Neural crest cell (in vitro differentiated cells): ENCODE results near the gene HEATR1. TPM values are rescaled to one million over a fixed set of nuclear protein-coding genes. Genes with fewer than 3 reads are reported as not detected.

ENCODE experiments used
- DNase-seq: peaks from one replicate; pipeline ENCODE4 v3.0.0; 2021; ENCODE audit warnings: low read depth, mixed read lengths, low spot score
- H3K27ac Mint-ChIP-seq: one replicate; pipeline ENCODE4 v1.8.0; 2021; ENCODE audit warnings: mild to moderate bottlenecking, mixed read lengths; ENCODE audit not compliant: unreplicated experiment
- H3K27me3 Mint-ChIP-seq: 2 replicates; pipeline ENCODE4 v1.8.0; 2021; ENCODE audit warnings: low read depth, mild to moderate bottlenecking, mixed read lengths
- H3K36me3 Mint-ChIP-seq: 2 replicates; pipeline ENCODE4 v1.8.0; 2021; ENCODE audit warnings: low read depth, mild to moderate bottlenecking, mixed read lengths
- H3K4me1 Mint-ChIP-seq: 2 replicates; pipeline ENCODE4 v1.8.0; 2021; ENCODE audit warnings: mixed read lengths
- H3K4me3 Mint-ChIP-seq: one replicate; pipeline ENCODE4 v1.8.0; 2021; ENCODE audit warnings: mild to moderate bottlenecking, mixed read lengths
- H3K9me3 Mint-ChIP-seq: 2 replicates; pipeline ENCODE4 v1.8.0; 2021; ENCODE audit warnings: mixed read lengths
- total RNA-seq: library from RNA; stranded (reverse); gene quantifications from 2 replicates; pipeline ENCODE4 v1.2.1, GENCODE V29; 2021
- TF ChIP-seq, protein P1 (sequence below): fragments of 200-600 bp; sonication (generic); conservative IDR thresholded peaks from 2 replicates; pipeline ENCODE4 v1.5.0; 2021; ENCODE audit warnings: antibody characterized with exemption, mild to moderate bottlenecking

The HEATR1 gene
- total RNA-seq, 1 donor from 2014 or later = 59.8 TPM

DNA sequence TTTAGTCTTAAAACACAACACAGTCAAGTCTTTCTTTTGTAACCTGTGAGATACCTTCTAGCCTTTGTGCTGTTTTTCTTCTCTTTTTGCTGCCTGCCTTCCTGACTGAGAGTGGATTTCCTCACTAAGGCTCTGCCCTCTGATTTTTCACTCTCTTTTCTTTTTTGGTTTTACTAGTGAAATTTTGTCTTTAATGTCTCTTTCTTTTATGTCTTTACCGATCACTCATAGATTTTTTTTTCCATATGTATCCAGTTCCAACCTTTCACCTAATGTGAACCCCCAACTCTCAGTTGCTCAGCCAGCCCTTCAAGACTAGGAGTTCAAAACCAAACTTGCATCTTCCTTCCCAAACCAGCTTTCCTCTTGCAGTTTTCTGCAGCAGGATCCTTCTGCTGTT, 74.0 kb downstream of the HEATR1 start:
- Mint-ChIP-seq H3K4me1 (peaks cover 12% of the 10 kb centered on the region), H3K4me3 (no peak overlapping the region), H3K27me3 (no peaks in the 10 kb centered on the region), H3K9me3 (no peaks in the 10 kb centered on the region), H3K36me3 (no peaks in the 10 kb centered on the region), H3K27ac (no peak overlapping the region)
- DNase-seq = no peak
- TF ChIP-seq, protein P1, sequence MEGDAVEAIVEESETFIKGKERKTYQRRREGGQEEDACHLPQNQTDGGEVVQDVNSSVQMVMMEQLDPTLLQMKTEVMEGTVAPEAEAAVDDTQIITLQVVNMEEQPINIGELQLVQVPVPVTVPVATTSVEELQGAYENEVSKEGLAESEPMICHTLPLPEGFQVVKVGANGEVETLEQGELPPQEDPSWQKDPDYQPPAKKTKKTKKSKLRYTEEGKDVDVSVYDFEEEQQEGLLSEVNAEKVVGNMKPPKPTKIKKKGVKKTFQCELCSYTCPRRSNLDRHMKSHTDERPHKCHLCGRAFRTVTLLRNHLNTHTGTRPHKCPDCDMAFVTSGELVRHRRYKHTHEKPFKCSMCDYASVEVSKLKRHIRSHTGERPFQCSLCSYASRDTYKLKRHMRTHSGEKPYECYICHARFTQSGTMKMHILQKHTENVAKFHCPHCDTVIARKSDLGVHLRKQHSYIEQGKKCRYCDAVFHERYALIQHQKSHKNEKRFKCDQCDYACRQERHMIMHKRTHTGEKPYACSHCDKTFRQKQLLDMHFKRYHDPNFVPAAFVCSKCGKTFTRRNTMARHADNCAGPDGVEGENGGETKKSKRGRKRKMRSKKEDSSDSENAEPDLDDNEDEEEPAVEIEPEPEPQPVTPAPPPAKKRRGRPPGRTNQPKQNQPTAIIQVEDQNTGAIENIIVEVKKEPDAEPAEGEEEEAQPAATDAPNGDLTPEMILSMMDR = no peak

DNA sequence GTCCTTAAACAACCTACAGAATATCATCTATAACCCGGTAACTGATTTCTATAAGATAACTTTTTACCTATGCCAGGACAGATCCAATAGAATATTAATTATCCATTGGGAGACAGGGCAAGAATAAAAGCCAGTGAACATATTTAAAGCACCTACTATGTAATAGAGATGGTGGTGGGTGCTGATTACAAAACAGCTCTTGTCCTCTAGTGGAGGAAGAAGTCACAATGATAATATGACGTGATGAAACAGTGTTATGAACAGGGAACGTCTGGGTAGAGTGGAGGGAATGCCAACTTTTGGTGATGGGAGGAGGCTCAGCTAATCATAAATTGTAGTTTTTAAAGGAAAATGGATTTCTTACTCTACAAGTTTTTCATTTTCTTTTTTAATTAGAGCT, 78.2 kb downstream of the HEATR1 start:
- Mint-ChIP-seq H3K4me1 (peaks cover 15% of the 10 kb centered on the region), H3K27ac (no peak overlapping the region), H3K27me3 (no peaks in the 10 kb centered on the region), H3K36me3 (no peaks in the 10 kb centered on the region), H3K4me3 (no peak overlapping the region), H3K9me3 (no peaks in the 10 kb centered on the region)
- no peak for DNase-seq
- TF ChIP-seq, protein P1 = no peak

DNA sequence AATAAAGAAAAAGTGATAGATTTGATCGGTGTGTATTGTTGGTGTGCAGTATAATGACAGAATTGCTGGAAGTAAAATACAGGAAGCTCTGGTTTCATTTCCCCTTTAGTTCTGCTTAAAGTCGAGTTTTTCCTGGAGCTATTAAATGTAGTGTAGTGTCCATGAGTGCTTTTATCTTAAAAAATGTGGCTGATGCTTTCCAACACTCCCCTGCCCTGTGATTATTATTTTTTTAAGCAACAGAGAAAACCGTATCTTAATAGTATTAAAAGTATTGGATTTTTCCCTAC, 79.5 kb downstream of the HEATR1 start:
- H3K9me3 Mint-ChIP-seq = no peaks in the 10 kb centered on the region
- peak overlapping the region; percentile 97 for H3K27ac Mint-ChIP-seq
- H3K4me3 Mint-ChIP-seq = peak overlapping the region; percentile 95
- no peak for DNase-seq
- H3K27me3 Mint-ChIP-seq = no peaks in the 10 kb centered on the region
- H3K4me1 Mint-ChIP-seq = peaks cover 15% of the 10 kb centered on the region
- H3K36me3 Mint-ChIP-seq = no peaks in the 10 kb centered on the region
- TF ChIP-seq, protein P1 = no peak

DNA sequence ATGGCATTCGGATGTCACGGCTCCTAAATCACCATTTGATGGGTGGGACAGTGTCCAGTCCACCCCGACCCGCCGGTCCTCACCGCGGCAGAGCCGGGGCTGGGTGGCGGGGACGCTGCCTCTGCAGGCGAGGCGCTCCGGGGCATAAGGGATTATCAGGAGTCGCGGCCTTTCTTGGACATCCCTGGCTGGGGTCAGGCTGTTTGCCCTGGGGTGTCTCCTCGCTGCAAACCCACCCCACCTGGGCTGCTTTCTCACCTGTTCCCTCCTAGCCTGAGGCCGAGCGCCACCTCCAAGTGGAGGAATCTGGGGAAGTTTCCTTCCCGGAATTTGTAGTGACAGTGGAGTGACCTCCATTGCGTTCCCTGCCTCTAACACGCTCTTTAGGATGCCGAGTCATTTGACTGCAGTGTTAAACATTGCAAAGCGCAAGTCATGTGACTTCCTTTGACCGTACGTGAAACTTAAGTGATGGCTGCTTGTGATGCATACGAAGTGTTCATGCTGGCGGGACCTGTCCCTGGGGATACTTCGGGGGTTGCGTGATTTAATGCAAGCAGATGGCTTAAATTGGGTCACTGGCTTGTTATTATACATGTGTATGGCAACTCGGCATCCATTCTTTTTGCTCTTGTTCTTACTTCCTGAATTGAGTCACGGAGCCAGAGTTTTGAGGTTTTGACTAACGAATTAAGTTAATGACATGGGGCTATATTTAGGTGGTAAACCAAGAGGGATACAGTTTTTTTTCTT, 80.0 kb downstream of the HEATR1 start:
- Mint-ChIP-seq H3K4me3 (peak overlapping the region; percentile 95), H3K9me3 (no peaks in the 10 kb centered on the region), H3K4me1 (peaks cover 15% of the 10 kb centered on the region), H3K27me3 (no peaks in the 10 kb centered on the region), H3K36me3 (no peaks in the 10 kb centered on the region), H3K27ac (peak overlapping the region; percentile 97)
- TF ChIP-seq, protein P1 = no peak
- DNase-seq = peak; percentile 18

DNA sequence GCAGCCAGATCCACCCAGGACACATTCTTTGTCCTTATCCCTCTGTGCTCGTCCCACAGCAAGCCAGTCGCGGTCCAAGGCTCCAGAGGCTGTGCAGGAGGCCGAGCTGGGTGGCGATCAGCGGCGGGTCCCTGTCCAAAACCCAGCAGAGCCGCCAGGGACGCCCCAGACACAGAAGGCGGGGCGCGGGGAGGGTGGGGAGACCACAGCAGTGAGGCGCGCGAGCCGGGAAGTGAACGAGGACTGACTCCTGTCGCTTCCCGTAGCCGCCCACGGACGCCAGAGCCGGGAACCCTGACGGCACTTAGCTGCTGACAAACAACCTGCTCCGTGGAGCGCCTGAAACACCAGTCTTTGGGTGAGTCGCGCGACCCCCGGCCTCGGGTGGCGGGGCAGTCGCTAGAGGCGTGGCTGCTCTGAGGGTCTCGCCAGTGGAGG, 80.6 kb downstream of the HEATR1 start, which contains the start of gene LGALS8:
LGALS8 (plus strand) TSS at position 279 of the 438 bp plus-strand sequence. CDS start 2,089 bp downstream, outside the sequence.
- Mint-ChIP-seq H3K36me3 (no peaks in the 10 kb centered on the region), H3K9me3 (no peaks in the 10 kb centered on the region), H3K27ac (peak within 1 kb of the TSS; percentile 97), H3K27me3 (no peaks in the 10 kb centered on the region), H3K4me1 (peaks cover 15% of the 10 kb centered on the region), H3K4me3 (peak within 1 kb of the TSS; percentile 95)
- TF ChIP-seq, protein P1 = no peak
- DNase-seq = peak; percentile 63
